Spleen (tissue), 7 donors: ENCODE data around the gene SMG7.

Experiments used
- CTCF ChIP-seq, 11 experiments: fragments of 200-600 bp in 7 of 11; fragments of 450-650 bp in 4 of 11; sonication (generic) in 4 of 11; IDR thresholded peaks in 8 of 11; conservative IDR thresholded peaks in 3 of 11; 1 replicate in 7 of 11; 2 replicates in 4 of 11; pipeline versions ENCODE4 v1.4.0 to v1.8.0; 2016 to 2021; ENCODE audit warnings: antibody characterized with exemption in 11 of 11, inconsistent platforms in 4 of 11, mild to moderate bottlenecking in 1 of 11
- POLR2A ChIP-seq, 3 donors: fragments of 450-650 bp; IDR thresholded peaks; one replicate each; pipeline ENCODE4 v1.5.1; 2017; ENCODE audit warnings: antibody characterized with exemption in 3 of 3, mild to moderate bottlenecking in 1 of 3
- POLR2AphosphoS5 ChIP-seq, 3 donors: sonication (generic); formaldehyde crosslinking; IDR thresholded peaks; one replicate each; pipeline ENCODE4 v1.5.1; 2017; ENCODE audit warnings: antibody characterized with exemption in 3 of 3
- donor health status: DM: no; HTN: no; CAD: no; lungs with moderate emphysema.
- donor health status: DM: no; HTN: no; CAD: no.
- donor health status: DM: no; HTN: no; CAD: no.

GRCh38 chr1:183577897-183578465, 105.7 kb downstream of the SMG7 start:
- TF ChIP-seq CTCF (IDR thresholded peaks at IDR 0.05 in 8 of 11, conservative IDR thresholded peaks at IDR 0.05 in 3 of 11): no peak
- no peak for TF ChIP-seq POLR2A (IDR thresholded peaks at IDR 0.05)
- no peak for TF ChIP-seq POLR2AphosphoS5 (IDR thresholded peaks at IDR 0.05)
